ENCODE data around the gene LOXL3.

The LOXL3 gene

DNA sequence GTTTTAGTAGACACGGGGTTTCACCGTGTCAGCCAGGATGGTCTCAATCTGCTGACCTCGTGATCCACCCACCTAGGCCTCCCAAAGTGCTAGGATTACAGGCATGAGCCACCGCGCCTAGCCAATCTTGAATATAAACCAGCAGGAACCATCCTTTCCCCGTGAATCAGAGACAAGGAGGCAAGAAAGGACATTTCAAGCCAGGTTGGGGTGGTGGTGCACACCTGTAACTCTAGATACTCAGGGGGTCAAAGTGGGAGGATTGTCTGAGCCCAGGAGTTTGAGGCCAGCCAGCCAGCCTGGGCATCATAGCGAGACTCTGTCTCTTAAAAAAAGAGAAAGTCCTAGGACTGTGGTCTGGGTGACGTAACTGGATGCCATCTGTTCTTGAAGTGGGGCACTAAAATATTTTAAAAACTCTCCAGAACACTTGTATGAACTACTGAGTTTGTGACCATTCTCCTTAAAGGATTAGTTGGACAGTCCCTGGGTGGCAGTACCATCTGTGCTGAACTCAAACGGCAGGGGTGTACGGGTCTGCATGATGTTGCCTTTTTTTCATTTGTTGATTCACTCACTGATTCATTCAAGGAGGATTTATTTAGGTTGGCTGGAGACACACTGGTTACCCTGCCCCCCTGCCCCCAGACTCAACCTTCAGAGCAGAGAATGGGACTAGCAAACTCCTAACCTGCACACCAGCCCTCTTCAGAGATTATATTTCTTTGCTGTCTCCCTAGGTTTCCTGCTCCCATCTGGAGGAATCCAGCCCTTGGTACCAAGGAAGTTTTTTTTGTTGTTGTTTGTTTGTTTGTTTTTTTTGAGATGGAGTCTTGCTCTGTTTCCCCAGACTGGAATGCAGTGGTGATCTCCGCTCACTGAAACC, 42.4 kb downstream of the LOXL3 start:
- TF ChIP-seq, protein P1, sequence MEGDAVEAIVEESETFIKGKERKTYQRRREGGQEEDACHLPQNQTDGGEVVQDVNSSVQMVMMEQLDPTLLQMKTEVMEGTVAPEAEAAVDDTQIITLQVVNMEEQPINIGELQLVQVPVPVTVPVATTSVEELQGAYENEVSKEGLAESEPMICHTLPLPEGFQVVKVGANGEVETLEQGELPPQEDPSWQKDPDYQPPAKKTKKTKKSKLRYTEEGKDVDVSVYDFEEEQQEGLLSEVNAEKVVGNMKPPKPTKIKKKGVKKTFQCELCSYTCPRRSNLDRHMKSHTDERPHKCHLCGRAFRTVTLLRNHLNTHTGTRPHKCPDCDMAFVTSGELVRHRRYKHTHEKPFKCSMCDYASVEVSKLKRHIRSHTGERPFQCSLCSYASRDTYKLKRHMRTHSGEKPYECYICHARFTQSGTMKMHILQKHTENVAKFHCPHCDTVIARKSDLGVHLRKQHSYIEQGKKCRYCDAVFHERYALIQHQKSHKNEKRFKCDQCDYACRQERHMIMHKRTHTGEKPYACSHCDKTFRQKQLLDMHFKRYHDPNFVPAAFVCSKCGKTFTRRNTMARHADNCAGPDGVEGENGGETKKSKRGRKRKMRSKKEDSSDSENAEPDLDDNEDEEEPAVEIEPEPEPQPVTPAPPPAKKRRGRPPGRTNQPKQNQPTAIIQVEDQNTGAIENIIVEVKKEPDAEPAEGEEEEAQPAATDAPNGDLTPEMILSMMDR (IDR thresholded peaks at IDR 0.05; ENCODE audit: borderline replicate concordance, insufficient read depth, low read depth, low read length), result no peak
- no peak overlapping the region for H3K4me3 ChIP-seq (ENCODE audit: low read depth, low read length)

DNA sequence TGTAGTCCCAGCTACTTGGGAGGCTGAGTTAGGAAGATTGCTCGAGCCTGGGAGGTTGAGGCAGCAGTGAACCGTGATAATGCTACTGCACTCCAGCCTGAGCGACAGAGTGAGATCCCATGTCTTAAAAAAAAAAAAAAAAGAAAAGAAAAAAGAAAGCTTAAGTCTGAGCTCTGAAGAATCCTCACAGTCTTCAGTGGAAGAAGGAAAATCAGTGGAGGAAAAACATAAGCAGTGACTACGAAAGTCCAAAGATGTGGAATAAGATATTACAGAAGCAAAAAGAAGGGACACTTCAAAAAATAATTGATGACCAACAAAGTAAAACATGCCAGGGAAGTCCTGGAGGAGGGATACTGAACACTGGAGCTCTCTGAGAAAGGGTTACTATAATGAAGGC, 43.5 kb downstream of the LOXL3 start:
- TF ChIP-seq, protein P1 (IDR thresholded peaks at IDR 0.05; ENCODE audit: borderline replicate concordance, insufficient read depth, low read depth, low read length), result no peak
- H3K4me3 ChIP-seq (ENCODE audit: low read depth, low read length), result no peak overlapping the region

DNA sequence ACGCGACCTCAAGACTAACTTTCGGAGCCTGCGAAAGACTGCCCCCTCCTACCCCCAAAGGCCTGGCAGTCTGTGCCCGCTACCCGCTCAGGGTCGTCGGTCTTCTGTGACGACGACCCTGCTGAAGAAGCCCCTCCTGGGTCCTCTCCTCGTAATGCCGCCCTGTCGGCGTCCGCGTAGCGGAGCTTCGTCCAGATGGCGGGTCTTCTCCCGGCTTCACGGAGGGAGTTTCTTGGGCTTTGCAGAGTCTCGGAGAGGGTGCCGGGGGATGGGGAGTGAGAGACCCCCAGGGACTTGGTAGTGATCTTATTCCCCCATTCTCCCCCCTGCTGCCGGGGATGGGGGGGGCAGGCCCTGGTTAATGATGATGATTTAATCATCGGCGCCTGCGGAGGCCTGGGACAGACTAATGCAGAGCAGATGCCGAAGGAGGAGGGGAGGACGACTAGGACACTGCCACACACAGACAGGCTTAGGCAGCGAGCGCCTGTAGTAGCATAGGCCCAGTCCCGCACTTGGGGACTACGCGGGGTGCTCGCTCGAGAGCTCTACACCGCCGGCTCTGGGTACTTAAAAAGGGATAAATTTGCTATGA, 45.7 kb downstream of the LOXL3 start:
- TF ChIP-seq, protein P1 (IDR thresholded peaks at IDR 0.05; ENCODE audit: borderline replicate concordance, insufficient read depth, low read depth, low read length), result no peak
- H3K4me3 ChIP-seq (ENCODE audit: low read depth, low read length), result peak overlapping the region; percentile 85

DNA sequence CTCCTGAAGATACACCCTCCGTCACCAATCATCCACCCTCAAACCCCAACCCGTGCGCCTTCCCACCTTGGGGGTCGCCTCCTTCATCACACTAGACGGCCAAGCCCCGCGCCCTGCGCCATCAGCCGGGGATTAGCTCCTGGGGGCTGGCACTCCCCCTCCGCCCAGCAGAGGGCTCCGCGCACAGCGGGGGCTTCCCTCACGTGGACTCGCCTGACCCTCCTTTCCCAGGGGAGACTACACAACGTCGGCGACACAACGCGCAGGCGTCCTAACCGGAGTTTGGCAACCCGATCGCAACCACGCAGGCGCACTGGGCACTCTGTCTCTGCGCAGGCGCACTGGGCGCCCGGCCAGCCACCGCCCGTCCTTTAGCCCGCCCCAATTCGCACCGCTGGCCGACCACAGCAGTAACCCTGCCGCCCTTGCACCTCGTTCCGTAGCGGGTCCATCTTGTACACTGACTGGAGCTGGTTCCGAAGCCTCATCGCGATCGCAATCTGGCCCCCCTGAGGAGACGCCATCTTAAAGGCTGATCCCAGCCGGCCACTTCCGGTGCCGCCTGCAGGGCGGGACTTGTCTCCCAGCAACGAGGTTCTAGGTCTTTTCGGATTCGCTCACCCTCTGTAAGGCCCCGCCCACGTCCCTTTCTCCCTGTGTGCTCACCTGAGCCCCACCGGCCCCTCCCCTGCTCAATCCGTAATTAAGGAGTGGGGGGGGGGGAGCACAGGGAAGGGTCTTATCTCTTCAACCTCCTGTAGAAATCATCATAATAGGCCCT, 46.4 kb downstream of the LOXL3 start, which contains the start of gene PCGF1:
PCGF1 (minus strand) TSS at position 551 of the 781 bp plus-strand sequence; CDS start at position 524, 27 bp downstream.
- H3K4me3 ChIP-seq (ENCODE audit: low read depth, low read length), result peak within 1 kb of the TSS; percentile 85
- TF ChIP-seq, protein P1 (IDR thresholded peaks at IDR 0.05; ENCODE audit: borderline replicate concordance, insufficient read depth, low read depth, low read length), result peak; percentile 73

DNA sequence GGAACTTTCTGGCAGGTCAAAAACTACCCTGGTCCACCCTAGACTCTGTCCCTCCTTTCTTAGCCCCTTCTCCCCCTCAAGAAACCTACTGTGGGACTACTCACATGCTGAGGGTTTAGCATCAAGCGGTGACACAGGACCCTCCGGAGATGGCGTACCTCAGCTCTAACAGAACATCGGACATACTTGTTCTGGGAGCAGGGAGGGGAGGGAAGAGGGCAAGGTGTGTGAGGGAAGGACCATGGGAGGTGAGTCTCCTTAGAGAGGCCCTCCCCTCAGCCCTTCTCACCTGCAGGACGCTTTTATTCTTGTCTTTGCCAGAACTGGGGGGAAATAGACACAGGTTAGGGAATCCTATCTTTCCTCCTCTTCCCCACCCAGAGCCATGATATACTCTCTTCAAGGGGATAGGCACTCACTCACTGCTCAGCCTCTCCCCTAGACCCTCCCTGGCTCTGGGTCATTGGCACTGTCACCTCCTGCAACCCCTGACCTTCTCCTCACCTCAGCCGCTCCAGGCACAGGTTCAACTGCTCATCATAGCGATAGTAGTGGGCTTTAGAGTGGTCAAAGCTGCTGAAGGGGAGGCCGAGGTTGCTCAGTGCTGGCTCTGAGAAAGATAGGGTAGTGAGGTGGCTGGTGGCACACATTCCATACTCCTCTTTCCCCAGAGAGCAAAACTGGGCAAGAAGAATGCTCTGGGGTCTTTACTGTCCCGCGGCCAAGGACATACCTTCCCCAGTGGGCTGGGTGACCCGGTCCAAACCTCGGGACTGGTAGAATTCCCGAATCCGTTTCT, 48.1 kb downstream of the LOXL3 start:
- TF ChIP-seq, protein P1 (IDR thresholded peaks at IDR 0.05; ENCODE audit: borderline replicate concordance, insufficient read depth, low read depth, low read length), result no peak
- no peak overlapping the region for H3K4me3 ChIP-seq (ENCODE audit: low read depth, low read length)

DNA sequence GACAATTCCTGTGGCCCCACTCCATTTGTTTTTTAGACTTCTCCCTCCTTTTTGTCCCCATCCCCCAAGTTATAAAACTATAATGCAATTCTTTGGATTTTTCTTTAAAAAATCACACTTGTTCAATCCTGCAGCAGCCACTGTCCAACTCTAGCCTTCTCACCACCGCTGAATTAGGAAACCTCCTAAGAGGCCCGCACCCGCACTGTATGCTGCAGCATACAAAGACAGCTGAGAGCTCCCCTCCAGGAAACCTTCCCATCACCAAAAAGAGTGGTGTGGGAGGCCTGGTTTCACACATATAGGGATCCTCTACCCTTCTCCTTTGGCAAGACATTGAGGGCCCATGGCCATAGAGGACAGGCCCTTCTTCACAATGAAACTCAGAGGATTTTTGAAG, 49.2 kb downstream of the LOXL3 start:
- no peak overlapping the region for H3K4me3 ChIP-seq (ENCODE audit: low read depth, low read length)
- TF ChIP-seq, protein P1 (IDR thresholded peaks at IDR 0.05; ENCODE audit: borderline replicate concordance, insufficient read depth, low read depth, low read length), result no peak
